HG03060 (cell line): Measurements from ENCODE around the gene TMEM37.

Experiments
- ATAC-seq: cut with Tn5 transposase; IDR thresholded peaks from one replicate; pipeline ENCODE4 v1.9.1; 2021; ENCODE audit warnings: low read depth, moderate number of reproducible peaks; ENCODE audit not compliant: unreplicated experiment

The TMEM37 gene

DNA sequence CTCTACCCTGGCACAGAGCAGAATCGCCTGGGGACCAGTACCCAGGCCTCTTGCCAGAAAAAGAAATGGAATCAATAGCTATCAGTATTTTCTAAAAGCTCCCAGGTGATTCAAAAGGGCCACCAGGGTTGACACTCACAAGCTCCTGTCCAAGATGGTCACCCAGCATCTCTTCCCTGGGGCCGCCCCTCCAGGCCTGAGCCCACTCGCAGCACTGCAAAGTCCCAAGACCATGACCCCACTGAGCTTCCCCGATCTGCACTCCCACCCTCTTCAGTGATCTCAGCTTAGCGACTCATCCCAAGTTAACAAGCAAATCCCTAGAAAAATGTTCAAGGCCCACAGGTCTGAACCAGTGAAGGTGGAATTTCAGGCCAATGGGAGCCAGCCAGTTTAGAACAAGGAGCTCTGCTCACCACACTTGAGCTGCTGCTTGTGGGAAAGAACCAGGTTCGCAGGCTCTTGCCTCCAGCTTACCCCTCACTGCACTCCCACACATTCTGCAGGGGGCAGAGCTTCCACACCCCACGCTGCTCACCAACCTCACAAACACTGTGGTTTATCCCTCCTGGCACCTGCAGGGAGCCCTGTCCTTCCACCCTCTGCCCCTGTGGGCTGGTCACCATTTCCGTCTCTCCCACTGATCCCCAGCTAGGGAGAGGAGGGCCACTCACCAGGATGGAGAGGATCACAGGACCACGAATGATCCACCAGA is 19.8 kb downstream of the TMEM37 start:
- no peak for ATAC-seq

DNA sequence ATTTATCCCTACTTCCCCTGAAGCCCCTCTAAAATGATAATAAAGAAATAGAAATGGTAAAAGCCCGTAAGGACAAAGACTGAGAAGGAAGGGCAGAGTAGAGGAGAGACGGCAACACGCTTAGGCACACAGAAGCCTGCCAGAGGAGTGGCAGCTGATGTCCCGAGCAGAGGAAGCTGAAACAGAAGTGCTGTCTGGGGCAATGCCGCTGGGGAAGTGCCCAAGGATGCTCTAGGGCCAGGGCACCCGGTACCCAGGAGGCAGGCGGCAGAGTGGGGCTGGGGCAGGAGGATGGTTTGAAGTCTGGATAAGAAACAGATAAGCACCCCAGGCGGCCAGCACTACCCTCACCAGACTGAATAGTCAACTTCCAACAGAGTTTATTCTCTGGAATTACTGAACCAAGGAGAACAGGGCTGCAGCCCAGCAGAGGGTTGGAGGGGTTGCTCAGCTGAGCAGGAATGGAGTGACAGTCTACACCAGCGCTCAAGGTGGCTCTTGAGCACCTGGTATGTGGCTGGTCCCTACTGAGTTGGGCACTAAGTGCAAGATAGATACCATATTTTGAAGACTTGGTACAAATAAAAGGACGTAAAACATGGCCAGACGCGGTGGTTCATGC is 22.4 kb downstream of the TMEM37 start:
- ATAC-seq = no peak

DNA sequence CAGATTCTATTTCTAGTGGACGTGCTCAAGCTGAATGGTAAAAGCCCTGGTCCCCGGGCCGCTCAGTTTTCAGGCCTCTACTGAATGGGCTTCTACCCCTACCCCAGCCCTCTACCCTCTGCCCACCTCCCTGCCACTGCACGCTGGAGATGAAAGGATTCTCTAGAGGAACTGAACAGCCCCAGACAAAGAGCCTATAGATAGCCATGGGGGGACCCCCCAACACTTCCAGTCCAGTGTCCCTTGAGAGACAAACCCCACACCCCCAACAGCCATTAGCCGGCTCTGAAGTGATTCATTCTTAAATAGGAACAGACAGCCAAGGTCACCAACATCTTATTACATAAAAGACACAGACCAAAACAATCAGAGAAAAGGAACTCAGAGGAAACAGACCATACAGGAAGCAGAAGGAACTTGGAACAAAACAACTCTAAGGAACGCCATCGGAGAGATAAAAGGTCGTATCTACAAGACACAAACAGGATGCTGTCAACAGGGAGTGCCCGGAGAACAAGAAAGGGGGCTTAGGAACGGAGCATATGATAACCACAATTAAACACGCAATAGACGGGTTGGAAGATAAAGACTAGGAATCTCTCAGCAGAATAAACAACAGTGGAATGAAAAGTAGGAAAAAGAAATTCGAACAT is 23.5 kb downstream of the TMEM37 start:
- ATAC-seq = no peak

DNA sequence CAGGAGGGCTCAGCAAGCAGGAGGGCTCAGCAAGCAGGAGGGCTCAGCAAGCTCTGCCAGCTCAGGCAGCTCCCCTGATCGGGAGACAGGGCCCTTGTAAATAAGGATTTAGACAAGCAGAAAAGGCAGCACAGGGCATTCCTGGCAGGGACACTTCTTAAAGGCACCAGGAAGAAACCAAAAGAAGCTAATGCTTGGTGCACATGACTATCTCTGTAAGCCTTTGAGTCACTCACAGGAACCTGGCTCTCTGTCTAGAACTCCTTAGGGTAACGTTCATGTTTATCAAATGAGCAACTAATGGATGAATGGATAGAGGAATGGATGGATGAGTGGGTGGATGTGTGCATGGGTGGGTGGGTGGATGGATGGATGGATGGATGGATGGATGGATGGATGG is 28.4 kb downstream of the TMEM37 start:
- no peak for ATAC-seq

DNA sequence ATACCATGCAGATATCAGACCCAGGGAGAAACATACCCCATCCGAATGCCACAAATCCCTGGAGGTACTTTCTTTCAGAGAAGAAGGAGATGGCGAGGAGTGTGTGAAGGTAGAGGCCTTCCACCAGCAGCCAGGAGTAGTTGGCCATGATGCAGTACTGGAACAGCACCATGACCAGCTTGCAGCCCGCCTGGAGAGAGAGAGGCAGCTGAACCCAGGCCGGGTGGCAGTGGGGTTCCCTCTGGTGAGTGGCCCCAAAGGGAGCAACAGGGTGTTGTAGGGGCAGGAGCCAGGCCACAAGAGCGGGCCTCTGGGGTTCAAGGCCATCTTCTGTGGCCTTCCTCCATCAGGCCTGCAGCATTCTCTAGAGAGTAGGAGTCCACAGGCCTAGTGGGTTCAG is 30.2 kb downstream of the TMEM37 start:
- ATAC-seq = no peak

DNA sequence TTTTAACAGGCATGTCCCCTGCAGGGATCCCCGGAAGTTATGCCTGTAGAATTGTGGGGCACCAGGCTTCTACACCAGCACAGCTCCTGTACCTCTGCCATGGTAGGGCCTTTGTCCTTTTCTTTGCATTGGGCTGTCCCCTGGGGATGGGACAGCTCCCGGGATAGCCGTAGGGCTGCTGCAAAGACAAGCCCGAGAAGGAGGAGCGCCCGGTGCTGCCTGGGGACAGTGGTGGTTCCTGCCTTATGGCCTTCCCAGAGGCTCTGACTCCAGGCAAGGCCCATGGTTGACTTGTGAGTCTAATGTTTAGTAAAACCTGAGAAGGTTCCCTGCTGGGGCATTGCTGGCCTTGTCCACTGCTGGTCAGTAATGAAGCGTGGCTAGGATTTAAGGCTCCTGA is 30.9 kb downstream of the TMEM37 start:
- no peak for ATAC-seq

DNA sequence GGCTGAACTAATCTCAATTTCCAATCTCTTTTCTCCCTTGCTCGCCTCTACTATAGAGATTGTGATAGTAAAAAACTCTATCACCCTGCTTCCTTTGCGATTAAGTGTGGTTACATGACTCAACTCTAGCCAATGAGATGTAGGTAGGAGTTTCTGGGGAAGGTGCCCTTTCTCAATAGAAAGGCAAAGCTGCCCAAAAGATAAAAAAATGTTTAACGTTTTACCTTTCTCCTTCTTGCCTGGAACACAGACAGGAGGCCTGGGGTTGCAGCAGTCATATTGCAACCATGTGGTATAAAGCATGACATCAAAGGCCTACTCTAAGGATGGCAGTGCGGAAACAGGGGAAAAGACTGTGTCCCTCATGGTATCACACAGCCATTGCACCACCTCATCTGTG is 31.5 kb downstream of the TMEM37 start:
- no peak for ATAC-seq

DNA sequence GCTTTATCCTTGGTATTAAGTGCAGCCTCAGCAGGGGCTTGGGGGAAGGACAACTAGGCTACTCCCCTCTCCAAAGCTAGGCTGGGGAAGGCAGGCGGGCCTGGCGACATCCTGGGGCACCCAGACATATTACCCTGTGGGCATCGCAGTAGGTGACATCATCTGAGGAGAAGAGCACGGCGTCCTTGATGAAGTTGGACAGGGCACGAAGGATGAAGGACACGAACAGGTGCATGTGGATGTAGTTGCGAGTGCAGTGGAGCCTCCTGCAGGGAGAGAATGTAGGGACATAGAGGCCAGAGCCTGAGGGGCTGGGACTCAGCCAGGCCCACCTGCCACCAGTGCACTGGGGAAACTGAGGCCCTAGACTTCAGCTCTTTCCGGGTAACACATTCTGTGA is 32.3 kb downstream of the TMEM37 start:
- ATAC-seq = no peak

DNA sequence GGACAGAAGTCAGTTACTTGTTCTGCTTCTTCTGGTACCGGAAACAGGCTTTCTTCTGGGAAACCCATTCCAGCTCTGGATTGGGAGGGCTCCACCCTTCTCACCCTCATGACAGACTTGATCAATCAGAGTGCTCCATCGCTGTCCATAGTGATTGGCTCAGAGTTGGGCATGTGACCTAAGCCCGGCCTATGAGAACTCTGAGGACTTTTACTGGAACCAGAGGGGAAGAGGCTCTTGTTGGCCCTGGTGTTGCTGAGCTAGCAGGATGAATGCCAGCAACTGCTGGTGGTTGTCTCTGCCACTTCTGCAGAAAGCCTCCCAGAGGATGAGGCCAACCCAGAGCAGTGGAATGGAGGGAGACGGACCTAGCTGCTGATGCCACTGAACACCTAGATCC is 33.3 kb downstream of the TMEM37 start:
- no peak for ATAC-seq

DNA sequence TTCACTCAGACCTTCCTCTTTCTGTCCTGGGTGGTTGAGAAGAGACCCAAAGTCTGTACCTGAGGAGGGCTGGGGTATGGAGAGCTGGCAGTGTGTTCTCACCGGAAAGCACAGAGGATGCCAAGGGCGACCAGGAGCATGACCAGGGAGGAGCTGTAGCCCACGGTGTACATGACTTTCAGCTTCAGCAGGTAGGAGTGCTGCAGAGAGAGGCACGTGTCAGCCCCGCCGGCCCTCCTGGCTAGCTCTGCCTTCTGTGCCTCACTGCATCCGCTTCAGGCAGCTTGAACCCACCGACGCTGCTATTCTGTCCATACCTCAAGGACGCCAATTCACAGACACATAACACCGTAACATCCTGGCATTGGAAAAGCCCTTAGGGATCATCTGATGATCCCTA is 34.0 kb downstream of the TMEM37 start:
- no peak for ATAC-seq

DNA sequence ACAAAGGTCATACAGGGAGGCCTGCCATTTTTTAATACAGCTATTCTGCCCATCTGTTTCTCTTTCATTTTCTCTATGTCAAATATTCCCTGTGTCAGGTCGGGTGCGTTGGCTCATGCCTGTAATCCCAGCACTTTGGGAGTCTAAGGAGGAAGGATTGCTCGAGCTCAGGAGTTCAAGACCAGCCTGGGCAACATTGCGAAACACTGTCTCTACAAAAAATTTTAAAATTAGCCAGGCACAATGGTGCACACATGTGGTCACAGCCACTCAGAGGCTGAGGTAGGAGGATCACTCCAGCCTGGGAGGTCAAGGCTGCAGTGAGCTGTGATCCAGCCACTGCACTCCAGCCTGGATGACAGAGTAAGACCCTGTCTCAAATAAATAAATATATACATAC is 34.7 kb downstream of the TMEM37 start:
- ATAC-seq = no peak

DNA sequence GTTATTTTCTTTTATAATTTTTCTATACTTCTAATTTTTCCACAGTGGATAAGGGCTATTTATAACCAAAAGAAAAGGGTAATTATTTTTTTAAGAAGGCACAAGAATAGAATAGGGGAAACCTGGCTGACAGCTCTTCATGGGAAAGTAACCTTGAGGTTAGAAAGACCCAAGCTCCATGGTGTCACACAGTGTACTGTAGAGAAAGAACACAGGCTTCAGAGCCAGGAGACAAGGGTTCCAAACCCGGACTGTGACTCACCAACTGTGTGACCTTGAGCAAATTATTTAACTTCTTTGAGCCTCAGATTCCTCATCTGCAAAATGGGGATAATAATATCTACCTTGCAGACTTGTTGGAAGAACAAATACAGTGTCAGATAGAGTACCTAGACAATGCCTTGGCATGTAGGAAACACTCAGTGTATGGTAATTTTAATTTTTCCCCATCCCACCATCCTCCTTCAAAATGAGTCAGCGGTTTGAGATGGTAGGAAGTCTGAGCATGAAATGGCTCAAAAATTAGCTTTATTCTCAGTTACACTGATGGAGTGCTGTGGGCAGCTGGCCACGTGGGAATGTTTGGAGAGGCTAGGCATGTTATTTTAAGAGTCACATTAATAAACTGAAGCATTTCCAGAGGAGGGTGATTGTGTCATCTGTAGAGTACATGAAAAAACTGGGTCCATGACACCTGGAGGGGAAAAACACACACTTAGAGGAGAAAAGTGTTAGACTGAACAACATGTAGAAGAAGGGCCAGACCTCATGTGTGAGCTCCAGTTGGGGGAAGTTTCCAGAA is 36.7 kb downstream of the TMEM37 start:
- ATAC-seq = no peak

DNA sequence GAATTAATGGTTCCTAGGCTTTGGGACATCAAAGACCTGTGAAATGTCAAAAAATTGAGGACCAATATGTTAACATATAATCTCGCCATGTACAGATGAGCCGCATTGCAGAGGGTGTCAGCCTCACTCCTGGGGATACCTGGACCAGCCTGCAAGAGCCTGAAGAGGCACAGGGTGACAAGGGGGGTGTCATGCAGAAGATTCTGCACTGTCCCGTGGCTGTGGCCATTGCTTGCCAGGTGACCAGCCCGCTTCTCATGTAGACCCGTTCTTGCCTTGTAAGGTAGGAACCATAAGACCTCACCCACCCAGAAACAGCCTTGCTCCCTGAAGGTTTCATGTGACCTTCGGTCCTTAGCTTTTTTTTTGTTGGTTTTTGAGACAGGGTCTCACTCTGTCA is 37.5 kb downstream of the TMEM37 start:
- no peak for ATAC-seq

DNA sequence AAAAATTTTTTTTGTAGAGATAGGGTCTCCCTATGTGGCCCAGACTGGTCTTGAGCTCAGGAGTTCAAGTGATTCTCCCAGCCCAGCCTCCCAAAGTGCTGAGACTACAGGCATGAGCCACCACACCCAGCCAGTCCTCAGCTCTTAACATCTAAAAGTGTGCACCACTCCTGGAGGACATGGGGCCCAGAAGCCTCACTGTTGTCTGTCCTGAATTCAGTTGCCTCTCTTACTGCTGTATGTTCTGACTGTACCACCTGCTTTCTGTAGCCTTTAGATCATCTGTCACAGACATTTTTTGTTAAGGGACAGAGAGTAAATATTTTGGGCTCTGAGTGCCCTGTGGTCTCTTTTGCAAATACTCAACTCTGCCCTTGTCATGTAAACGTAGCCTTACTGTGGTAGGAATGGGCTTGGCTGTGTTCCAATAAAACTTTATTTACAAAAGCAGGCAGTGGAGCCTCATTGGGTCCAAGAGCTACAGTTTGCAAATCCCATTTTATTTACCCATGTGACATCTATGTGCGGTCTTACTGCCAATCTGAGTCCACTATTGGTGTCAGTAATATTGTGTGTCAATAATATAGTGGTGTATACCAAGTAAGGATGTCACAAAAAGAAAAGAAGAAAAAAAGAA is 38.1 kb downstream of the TMEM37 start:
- ATAC-seq = no peak

DNA sequence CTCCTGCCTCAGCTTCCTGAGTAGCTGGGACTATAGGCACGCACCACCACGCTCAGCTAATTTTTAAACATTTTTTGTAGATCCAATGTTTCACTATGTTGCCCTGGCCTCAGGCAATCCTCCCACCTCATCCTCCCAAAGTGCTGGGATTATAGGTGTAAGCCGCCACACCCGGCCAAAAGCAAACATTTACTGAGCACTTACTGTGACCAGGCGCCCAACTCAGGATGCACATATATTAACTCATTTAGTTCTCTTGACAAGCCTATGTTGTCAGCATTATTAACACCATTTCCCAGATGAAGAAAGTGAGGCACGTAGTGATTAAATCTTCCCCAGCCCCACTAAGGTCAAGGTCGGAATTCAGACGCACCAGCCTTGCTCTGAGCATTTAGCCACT is 41.1 kb downstream of the TMEM37 start:
- no peak for ATAC-seq

DNA sequence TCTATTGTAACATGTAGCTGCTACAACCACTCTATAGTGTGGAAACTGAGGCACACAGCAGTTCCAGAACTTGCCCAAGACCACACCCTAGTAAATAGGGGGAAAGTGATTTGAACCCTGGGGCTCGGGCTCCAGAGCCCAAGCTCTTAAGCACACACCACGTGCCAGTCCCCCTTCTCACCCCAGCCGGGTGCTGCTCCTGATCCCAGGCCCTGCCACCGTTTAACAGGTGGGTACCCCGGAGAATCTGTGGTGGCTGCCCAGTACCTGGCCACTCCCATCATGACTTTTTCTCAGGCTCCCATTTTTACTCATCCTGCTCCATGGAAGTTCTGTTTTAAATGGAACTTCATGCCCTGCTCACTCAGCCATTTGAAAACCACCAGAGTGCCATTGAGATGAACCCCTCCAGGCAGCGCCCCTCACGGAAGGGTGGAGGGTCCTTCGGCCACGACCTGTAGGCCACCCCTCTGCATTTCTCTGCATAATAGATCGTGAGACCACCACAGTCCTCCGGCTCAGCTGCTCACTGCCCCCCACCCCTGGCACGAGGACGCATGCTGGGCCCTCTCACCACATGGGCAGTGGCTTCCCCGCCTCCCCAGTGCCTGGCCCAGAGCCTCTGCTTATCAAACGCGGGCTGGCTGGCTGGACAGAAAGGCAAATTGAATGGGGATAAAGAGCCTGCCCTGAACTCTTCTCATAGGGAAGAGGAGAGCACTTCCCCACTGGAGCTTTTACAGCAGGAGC is 42.1 kb downstream of the TMEM37 start:
- ATAC-seq = no peak

DNA sequence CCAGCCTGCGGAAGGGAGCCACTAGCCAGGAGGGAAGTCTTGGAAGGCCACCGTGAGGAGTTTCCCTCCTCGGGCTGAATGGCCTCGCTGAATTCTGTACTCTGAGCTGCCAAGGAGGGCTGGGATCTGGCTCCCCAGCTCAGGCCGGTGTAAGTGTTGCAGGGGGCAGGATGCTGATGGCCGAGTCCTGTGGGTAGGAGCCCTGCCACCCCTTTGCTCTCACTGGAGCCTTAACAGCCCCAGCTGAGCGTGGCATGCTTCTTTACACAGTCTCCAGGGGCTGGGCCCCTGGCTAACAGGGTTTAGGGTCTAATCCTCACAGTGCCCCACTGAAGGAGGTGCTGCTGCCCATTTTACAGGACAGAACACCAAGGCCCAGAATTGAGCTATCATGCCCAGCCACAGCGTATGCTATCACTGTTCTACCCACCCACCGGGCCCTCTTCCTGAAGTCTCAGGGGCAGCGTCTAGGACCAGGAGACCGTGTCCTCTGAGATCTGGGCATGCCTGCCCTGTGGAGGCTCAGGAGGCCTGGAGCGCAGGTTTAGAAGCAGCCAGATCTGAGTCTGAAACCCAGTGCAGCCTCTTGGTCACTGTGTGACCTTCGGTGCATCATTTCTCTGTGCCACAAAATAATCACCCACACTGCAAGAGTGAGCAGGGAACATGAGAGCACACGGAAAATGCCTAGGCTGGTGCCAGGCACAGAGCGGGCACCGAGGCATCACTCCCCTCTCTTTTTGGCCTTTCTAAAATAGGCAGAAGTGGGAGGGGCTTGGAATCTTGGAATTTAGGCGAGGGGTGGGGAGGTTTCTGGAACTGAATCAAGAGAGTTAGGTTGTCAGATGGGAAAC is 42.9 kb downstream of the TMEM37 start:
- no peak for ATAC-seq

DNA sequence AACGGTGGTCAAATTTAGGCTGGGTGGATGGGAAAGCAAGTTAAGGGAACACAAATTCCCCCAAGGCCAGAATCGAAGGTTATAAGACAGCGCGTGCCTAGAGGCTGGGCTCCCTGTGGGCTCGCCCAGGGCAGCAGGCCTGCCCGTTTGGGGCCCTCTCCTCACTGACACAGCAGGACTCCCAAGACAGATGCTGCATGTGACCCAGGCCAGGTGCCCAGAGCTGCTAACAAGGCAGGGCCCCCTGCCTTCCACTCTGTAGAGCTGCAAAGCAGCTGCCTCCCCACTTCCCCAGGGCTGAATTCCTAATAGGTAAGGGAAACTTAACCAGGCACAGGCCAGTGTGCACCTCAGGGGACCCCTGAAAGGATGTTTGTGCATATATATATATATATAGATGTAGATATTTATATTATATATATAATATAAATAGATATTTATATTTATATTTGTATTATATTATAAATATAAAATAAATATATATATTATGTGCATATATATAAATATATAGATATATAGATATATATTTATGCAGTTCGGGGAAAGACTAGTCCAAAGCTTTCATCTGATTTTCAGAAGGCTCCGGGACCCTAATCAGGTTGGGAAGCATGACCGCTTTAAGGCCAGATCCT is 43.7 kb downstream of the TMEM37 start:
- no peak for ATAC-seq

DNA sequence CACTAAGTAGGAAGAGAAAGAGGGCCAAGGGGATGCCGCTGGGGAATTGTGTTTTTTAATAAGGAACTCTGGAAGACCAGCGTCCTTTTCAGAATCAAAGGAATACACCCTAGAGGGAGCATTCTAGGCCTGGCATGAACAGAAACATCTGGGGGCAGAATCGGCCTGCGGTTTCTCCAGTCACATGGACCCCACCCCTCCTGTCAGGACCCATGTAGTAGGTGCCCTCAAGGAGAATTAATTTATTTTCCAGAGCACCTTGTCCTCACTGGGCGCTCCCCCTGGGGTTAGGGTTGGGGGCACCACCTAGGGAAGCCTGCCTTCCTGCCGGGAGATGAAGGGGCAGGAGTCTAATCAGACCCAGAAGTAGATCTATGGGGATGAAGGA is 44.2 kb downstream of the TMEM37 start:
- no peak for ATAC-seq
